ENCODE results near the gene SNORC.

Gene SNORC

GRCh38 chr2:232910376-232910775, 40.3 kb downstream of the SNORC start:
- Histone ChIP-seq H2BK15ac (replicated peaks; ENCODE audit: low read depth) (no peak overlapping the region), H3K9ac (ENCODE audit: low read length) (no peak overlapping the region), H3K56ac (ENCODE audit: low read length) (no peak overlapping the region), H3K27ac (ENCODE audit: low read depth, low read length) (no peak overlapping the region), H3K79me2 (ENCODE audit: control insufficient read depth, insufficient read depth, low read length) (no peaks in the 10 kb centered on the region), H3K18ac (ENCODE audit: low read length) (no peak overlapping the region), H2AK5ac (ENCODE audit: low read length) (no peak overlapping the region), H3K4me1 (ENCODE audit: control insufficient read depth, low read depth, low read length) (no peaks in the 10 kb centered on the region), H4K8ac (ENCODE audit: low read depth, low read length) (no peak overlapping the region), H2BK5ac (ENCODE audit: low read length) (no peak overlapping the region), H3K23ac (ENCODE audit: low read length) (no peak overlapping the region), H3K27me3 (ENCODE audit: insufficient read depth, low read length, poor library complexity) (no peaks in the 10 kb centered on the region), H3K4ac (ENCODE audit: low read depth, low read length) (no peak overlapping the region), H2BK120ac (ENCODE audit: low read depth, low read length) (no peak overlapping the region), H3K36me3 (ENCODE audit: control insufficient read depth, insufficient read depth, low read length) (no peaks in the 10 kb centered on the region), H3K4me2 (ENCODE audit: low read length) (no peak overlapping the region), H3K79me1 (ENCODE audit: low read length) (no peaks in the 10 kb centered on the region), H3K4me3 (ENCODE audit: low read length) (no peak overlapping the region), H4K5ac (ENCODE audit: low read length) (no peak overlapping the region)
- no CpG with 5 or more reads among the region's 6 CpGs for WGBS (ENCODE audit: extremely low coverage, insufficient coverage, low lambda C conversion rate)
- no peak for DNase-seq

GRCh38 chr2:232911712-232912277, 41.7 kb downstream of the SNORC start:
- Histone ChIP-seq H3K18ac (ENCODE audit: low read length) (no peak overlapping the region), H3K23ac (ENCODE audit: low read length) (no peak overlapping the region), H3K79me2 (ENCODE audit: control insufficient read depth, insufficient read depth, low read length) (no peaks in the 10 kb centered on the region), H3K36me3 (ENCODE audit: control insufficient read depth, insufficient read depth, low read length) (no peaks in the 10 kb centered on the region), H3K9ac (ENCODE audit: low read length) (no peak overlapping the region), H3K27ac (ENCODE audit: low read depth, low read length) (no peak overlapping the region), H3K79me1 (ENCODE audit: low read length) (no peaks in the 10 kb centered on the region), H2BK120ac (ENCODE audit: low read depth, low read length) (no peak overlapping the region), H2BK15ac (replicated peaks; ENCODE audit: low read depth) (no peak overlapping the region), H2BK5ac (ENCODE audit: low read length) (no peak overlapping the region), H4K8ac (ENCODE audit: low read depth, low read length) (no peak overlapping the region), H3K27me3 (ENCODE audit: insufficient read depth, low read length, poor library complexity) (no peaks in the 10 kb centered on the region), H3K56ac (ENCODE audit: low read length) (no peak overlapping the region), H3K4ac (ENCODE audit: low read depth, low read length) (no peak overlapping the region), H3K4me1 (ENCODE audit: control insufficient read depth, low read depth, low read length) (no peaks in the 10 kb centered on the region), H4K5ac (ENCODE audit: low read length) (no peak overlapping the region), H2AK5ac (ENCODE audit: low read length) (no peak overlapping the region), H3K4me3 (ENCODE audit: low read length) (no peak overlapping the region), H3K4me2 (ENCODE audit: low read length) (no peak overlapping the region)
- DNase-seq, result no peak
- WGBS (ENCODE audit: extremely low coverage, insufficient coverage, low lambda C conversion rate), result no CpG with 5 or more reads among the region's 1 CpG

- no peaks in the 10 kb centered on the region for H3K4me1 ChIP-seq (ENCODE audit: control insufficient read depth, low read depth, low read length)
- no CpG with 5 or more reads among the region's 2 CpGs for whole genome bisulfite sequencing (ENCODE audit: extremely low coverage, insufficient coverage, low lambda C conversion rate)
- H2AK5ac ChIP-seq (ENCODE audit: low read length), result no peak overlapping the region
- no peak overlapping the region for H3K18ac ChIP-seq (ENCODE audit: low read length)
- H4K5ac ChIP-seq (ENCODE audit: low read length), result no peak overlapping the region
- no peak overlapping the region for H3K27ac ChIP-seq (ENCODE audit: low read depth, low read length)
- H3K56ac ChIP-seq (ENCODE audit: low read length), result no peak overlapping the region
- no peak overlapping the region for H3K23ac ChIP-seq (ENCODE audit: low read length)
- DNase-seq, result no peak
- no peak overlapping the region for H3K9ac ChIP-seq (ENCODE audit: low read length)
- H3K4ac ChIP-seq (ENCODE audit: low read depth, low read length), result no peak overlapping the region
- H3K79me1 ChIP-seq (ENCODE audit: low read length), result no peaks in the 10 kb centered on the region
- no peak overlapping the region for H2BK120ac ChIP-seq (ENCODE audit: low read depth, low read length)
- H3K36me3 ChIP-seq (ENCODE audit: control insufficient read depth, insufficient read depth, low read length), result no peaks in the 10 kb centered on the region
- H3K79me2 ChIP-seq (ENCODE audit: control insufficient read depth, insufficient read depth, low read length), result no peaks in the 10 kb centered on the region
- H2BK5ac ChIP-seq (ENCODE audit: low read length), result no peak overlapping the region
- no peak overlapping the region for H3K4me2 ChIP-seq (ENCODE audit: low read length)
- no peak overlapping the region for H2BK15ac ChIP-seq (replicated peaks; ENCODE audit: low read depth)
- H3K4me3 ChIP-seq (ENCODE audit: low read length), result no peak overlapping the region
- no peaks in the 10 kb centered on the region for H3K27me3 ChIP-seq (ENCODE audit: insufficient read depth, low read length, poor library complexity)
- H4K8ac ChIP-seq (ENCODE audit: low read depth, low read length), result no peak overlapping the region
Measured at GRCh38 chr2:232913903-232914302, 43.8 kb downstream of the SNORC start.

GRCh38 chr2:232919141-232919540, 49.1 kb downstream of the SNORC start:
- H2BK5ac ChIP-seq (ENCODE audit: low read length), result no peak overlapping the region
- H3K79me2 ChIP-seq (ENCODE audit: control insufficient read depth, insufficient read depth, low read length), result no peaks in the 10 kb centered on the region
- no peaks in the 10 kb centered on the region for H3K36me3 ChIP-seq (ENCODE audit: control insufficient read depth, insufficient read depth, low read length)
- no peak overlapping the region for H3K23ac ChIP-seq (ENCODE audit: low read length)
- H4K5ac ChIP-seq (ENCODE audit: low read length), result no peak overlapping the region
- H3K9ac ChIP-seq (ENCODE audit: low read length), result no peak overlapping the region
- no peaks in the 10 kb centered on the region for H3K79me1 ChIP-seq (ENCODE audit: low read length)
- WGBS (ENCODE audit: extremely low coverage, insufficient coverage, low lambda C conversion rate), result no CpG with 5 or more reads among the region's 6 CpGs
- no peaks in the 10 kb centered on the region for H3K4me1 ChIP-seq (ENCODE audit: control insufficient read depth, low read depth, low read length)
- H3K4me2 ChIP-seq (ENCODE audit: low read length), result no peak overlapping the region
- no peak overlapping the region for H3K56ac ChIP-seq (ENCODE audit: low read length)
- H3K18ac ChIP-seq (ENCODE audit: low read length), result no peak overlapping the region
- no peak overlapping the region for H2BK15ac ChIP-seq (replicated peaks; ENCODE audit: low read depth)
- H3K4ac ChIP-seq (ENCODE audit: low read depth, low read length), result no peak overlapping the region
- H3K4me3 ChIP-seq (ENCODE audit: low read length), result no peak overlapping the region
- no peak overlapping the region for H2AK5ac ChIP-seq (ENCODE audit: low read length)
- DNase-seq, result no peak
- H4K8ac ChIP-seq (ENCODE audit: low read depth, low read length), result no peak overlapping the region
- no peaks in the 10 kb centered on the region for H3K27me3 ChIP-seq (ENCODE audit: insufficient read depth, low read length, poor library complexity)
- H3K27ac ChIP-seq (ENCODE audit: low read depth, low read length), result no peak overlapping the region
- no peak overlapping the region for H2BK120ac ChIP-seq (ENCODE audit: low read depth, low read length)

- no peak overlapping the region for H3K27ac ChIP-seq (ENCODE audit: low read depth, low read length)
- H3K23ac ChIP-seq (ENCODE audit: low read length), result no peak overlapping the region
- H3K4me3 ChIP-seq (ENCODE audit: low read length), result no peak overlapping the region
- no peaks in the 10 kb centered on the region for H3K79me1 ChIP-seq (ENCODE audit: low read length)
- H3K4ac ChIP-seq (ENCODE audit: low read depth, low read length), result no peak overlapping the region
- H3K56ac ChIP-seq (ENCODE audit: low read length), result no peak overlapping the region
- no peaks in the 10 kb centered on the region for H3K36me3 ChIP-seq (ENCODE audit: control insufficient read depth, insufficient read depth, low read length)
- no peaks in the 10 kb centered on the region for H3K4me1 ChIP-seq (ENCODE audit: control insufficient read depth, low read depth, low read length)
- no peak overlapping the region for H2AK5ac ChIP-seq (ENCODE audit: low read length)
- no peak overlapping the region for H2BK5ac ChIP-seq (ENCODE audit: low read length)
- H2BK15ac ChIP-seq (replicated peaks; ENCODE audit: low read depth), result no peak overlapping the region
- no peak overlapping the region for H3K18ac ChIP-seq (ENCODE audit: low read length)
- no CpG with 5 or more reads among the region's 11 CpGs for WGBS (ENCODE audit: extremely low coverage, insufficient coverage, low lambda C conversion rate)
- H3K27me3 ChIP-seq (ENCODE audit: insufficient read depth, low read length, poor library complexity), result no peaks in the 10 kb centered on the region
- no peak overlapping the region for H3K4me2 ChIP-seq (ENCODE audit: low read length)
- H4K5ac ChIP-seq (ENCODE audit: low read length), result no peak overlapping the region
- H3K79me2 ChIP-seq (ENCODE audit: control insufficient read depth, insufficient read depth, low read length), result no peaks in the 10 kb centered on the region
- no peak for DNase-seq
- H2BK120ac ChIP-seq (ENCODE audit: low read depth, low read length), result no peak overlapping the region
- H3K9ac ChIP-seq (ENCODE audit: low read length), result no peak overlapping the region
- H4K8ac ChIP-seq (ENCODE audit: low read depth, low read length), result no peak overlapping the region
Measured at GRCh38 chr2:232920055-232920454, 50.0 kb downstream of the SNORC start.

- Histone ChIP-seq H3K4me3 (ENCODE audit: low read length) (no peak overlapping the region), H3K4me1 (ENCODE audit: control insufficient read depth, low read depth, low read length) (no peaks in the 10 kb centered on the region), H3K56ac (ENCODE audit: low read length) (no peak overlapping the region), H3K18ac (ENCODE audit: low read length) (no peak overlapping the region), H2BK15ac (replicated peaks; ENCODE audit: low read depth) (no peak overlapping the region), H3K4ac (ENCODE audit: low read depth, low read length) (no peak overlapping the region), H3K79me2 (ENCODE audit: control insufficient read depth, insufficient read depth, low read length) (no peaks in the 10 kb centered on the region), H3K79me1 (ENCODE audit: low read length) (no peaks in the 10 kb centered on the region), H3K9ac (ENCODE audit: low read length) (no peak overlapping the region), H4K8ac (ENCODE audit: low read depth, low read length) (no peak overlapping the region), H3K23ac (ENCODE audit: low read length) (no peak overlapping the region), H2BK120ac (ENCODE audit: low read depth, low read length) (no peak overlapping the region), H3K36me3 (ENCODE audit: control insufficient read depth, insufficient read depth, low read length) (no peaks in the 10 kb centered on the region), H3K27me3 (ENCODE audit: insufficient read depth, low read length, poor library complexity) (no peaks in the 10 kb centered on the region), H3K4me2 (ENCODE audit: low read length) (no peak overlapping the region), H3K27ac (ENCODE audit: low read depth, low read length) (no peak overlapping the region), H2BK5ac (ENCODE audit: low read length) (no peak overlapping the region), H2AK5ac (ENCODE audit: low read length) (no peak overlapping the region), H4K5ac (ENCODE audit: low read length) (no peak overlapping the region)
- WGBS (ENCODE audit: extremely low coverage, insufficient coverage, low lambda C conversion rate), result no CpG with 5 or more reads among the region's 3 CpGs
- no peak for DNase-seq
Measured at GRCh38 chr2:232920760-232921159, 50.7 kb downstream of the SNORC start.

Measured in mesendoderm (in vitro differentiated cells).